Endothelial cell of umbilical vein (primary cell): ENCODE measurements around the gene LDLRAD4. TPM values are rescaled to one million over a fixed set of nuclear protein-coding genes. Genes with fewer than 3 reads are reported as not detected.
"Not testable (repeated sequence)": the region's sequence is repeated elsewhere in the genome, so short reads cannot be mapped to it uniquely, and the experiment has no call there.

Source experiments
- BruUV-seq: library from RNA; stranded (reverse); fragments of 400-500 nt; replicated peaks from 2 replicates; lab custom pipeline; 2021; lab: Mats Ljungman, UMichigan
- CTCF ChIA-PET: fragments of 300-600, 350-600 bp; sonication (Branson Sonifier 250); formaldehyde crosslinking; loops from one replicate; lab custom pipeline; 2021; ENCODE audit warnings: antibody characterized with exemption, inconsistent platforms; lab: Charles Lee
- POLR2A ChIA-PET: fragments of 300-600, 350-600 bp; sonication (Branson Sonifier 250); formaldehyde crosslinking; loops from one replicate; lab custom pipeline; 2021; ENCODE audit warnings: antibody characterized with exemption, inconsistent platforms; lab: Charles Lee
- DNase-seq: peaks from one replicate; pipeline ENCODE4 v3.0.0-alpha.2; 2011; ENCODE audit warnings: low read depth, low spot score
- FAIRE-seq: peaks from 2 replicates; lab custom pipeline; 2011; peaks lifted over from hg19 to GRCh38; lab: Jason Lieb, UNC
- H2AFZ ChIP-seq: 2 replicates; pipeline ENCODE4 v1.6.0; 2012; ENCODE audit warnings: low read depth, low read length, control low read depth, inconsistent platforms
- H3K27ac ChIP-seq: 2 replicates; pipeline ENCODE4 v1.5.1; 2011; ENCODE audit warnings: low read depth, mild to moderate bottlenecking, control low read depth, low read length, moderate library complexity; ENCODE audit not compliant: insufficient read depth
- H3K27me3 ChIP-seq, 2 experiments: 2 replicates each; pipeline versions ENCODE4 v1.6.0 to v1.6.1; 2011; ENCODE audit warnings: low read length in 2 of 2, mixed read lengths in 1 of 2; ENCODE audit not compliant: control insufficient read depth in 2 of 2, insufficient read depth in 2 of 2
- H3K36me3 ChIP-seq, 2 experiments: 2 replicates in 1 of 2; 3 replicates in 1 of 2; pipeline ENCODE4 v1.5.1; 2011; ENCODE audit warnings: low read length in 2 of 2, mild to moderate bottlenecking in 1 of 2, moderate library complexity in 1 of 2; ENCODE audit not compliant: control insufficient read depth in 2 of 2, insufficient read depth in 2 of 2; ENCODE audit errors: extremely low read depth in 1 of 2
- H3K4me1 ChIP-seq: 3 replicates; pipeline ENCODE4 v1.5.1; 2011; ENCODE audit warnings: mild to moderate bottlenecking, low read length; ENCODE audit not compliant: control insufficient read depth, insufficient read depth; ENCODE audit errors: extremely low read depth
- H3K4me2 ChIP-seq: 2 replicates; pipeline ENCODE4 v1.6.1; 2011; ENCODE audit warnings: low read length, control low read depth, mixed read lengths; ENCODE audit not compliant: insufficient read depth
- H3K4me3 ChIP-seq, 3 experiments: fragments of 200-600 bp in 1 of 3; sonication (generic), shearing (Covaris generic) in 1 of 3; replicated peaks in 1 of 3; 2 replicates each; pipeline ENCODE4 v1.5.1; 2011 to 2016; ENCODE audit warnings: control low read depth in 3 of 3, low read length in 3 of 3, mild to moderate bottlenecking in 2 of 3, inconsistent platforms in 1 of 3, low read depth in 1 of 3, moderate library complexity in 1 of 3; ENCODE audit not compliant: insufficient read depth in 1 of 3
- H3K79me2 ChIP-seq: 2 replicates; pipeline ENCODE4 v1.6.0; 2012; ENCODE audit warnings: low read length, inconsistent platforms; ENCODE audit not compliant: control insufficient read depth, insufficient read depth
- H3K9ac ChIP-seq: replicated peaks from 2 replicates; pipeline ENCODE3; 2011; ENCODE audit warnings: low read length, control low read depth; ENCODE audit not compliant: insufficient read depth; ENCODE audit errors: extremely low read depth
- H3K9me1 ChIP-seq: replicated peaks from 3 replicates; pipeline ENCODE4 v1.6.0; 2011; ENCODE audit warnings: mild to moderate bottlenecking, low read length; ENCODE audit not compliant: control insufficient read depth, insufficient read depth; ENCODE audit errors: extremely low read depth
- H3K9me3 ChIP-seq: replicated peaks from 2 replicates; pipeline ENCODE4 v1.5.1; 2012; ENCODE audit warnings: low read length, inconsistent platforms; ENCODE audit not compliant: control insufficient read depth, insufficient read depth
- H4K20me1 ChIP-seq: replicated peaks from 2 replicates; pipeline ENCODE3; 2011; ENCODE audit warnings: mild to moderate bottlenecking, low read length; ENCODE audit not compliant: control insufficient read depth, insufficient read depth; ENCODE audit errors: extremely low read depth
- CTCF ChIP-seq, 2 donors: IDR thresholded peaks; 1 replicate in 1 of 2; 2 replicates in 1 of 2; pipeline ENCODE4 v1.5.1; 2011; ENCODE audit warnings: low read length in 2 of 2, mild to moderate bottlenecking in 2 of 2, moderate library complexity in 2 of 2, control low read depth in 1 of 2, inconsistent platforms in 1 of 2, low read depth in 1 of 2; ENCODE audit not compliant: insufficient read depth in 1 of 2; ENCODE audit errors: extremely low read depth in 1 of 2
- EZH2 ChIP-seq: IDR thresholded peaks from 2 replicates; pipeline ENCODE4 v1.6.1; 2012; ENCODE audit warnings: borderline replicate concordance, low read depth, mild to moderate bottlenecking, moderate library complexity, low read length, inconsistent platforms; ENCODE audit not compliant: severe bottlenecking
- FOS ChIP-seq: IDR thresholded peaks from 2 replicates; pipeline ENCODE4 v1.6.1; 2011; ENCODE audit warnings: mild to moderate bottlenecking, low read length, moderate library complexity, borderline replicate concordance; ENCODE audit not compliant: insufficient read depth
- GATA2 ChIP-seq: IDR thresholded peaks from 2 replicates; pipeline ENCODE4 v1.7.0; 2011; ENCODE audit warnings: low read depth, mild to moderate bottlenecking, moderate library complexity, mixed read lengths, low read length; ENCODE audit not compliant: insufficient read length, insufficient read depth
- JUN ChIP-seq: IDR thresholded peaks from 2 replicates; pipeline ENCODE4 v1.6.1; 2011; ENCODE audit warnings: borderline replicate concordance, low read depth; ENCODE audit not compliant: insufficient read length, insufficient read depth
- MAX ChIP-seq: IDR thresholded peaks from 2 replicates; pipeline ENCODE4 v1.6.1; 2011; ENCODE audit not compliant: insufficient read depth, insufficient read length
- MYC ChIP-seq: IDR thresholded peaks from one replicate; pipeline ENCODE4 v1.6.1; 2011; ENCODE audit warnings: mild to moderate bottlenecking, low read depth, low read length
- POLR2A ChIP-seq: IDR thresholded peaks from 2 replicates; pipeline ENCODE4 v1.6.1; 2012; ENCODE audit warnings: low read depth, mild to moderate bottlenecking, control low read depth, low read length
- POLR2AphosphoS5 ChIP-seq: IDR thresholded peaks from 2 replicates; pipeline ENCODE4 v1.6.1; 2012; ENCODE audit warnings: low read depth, mild to moderate bottlenecking, control low read depth, low read length, moderate library complexity; ENCODE audit not compliant: insufficient read depth
- dilution Hi-C: fragments of 300-500 bp; cut with MboI; formaldehyde crosslinking; loops from one replicate; pipeline ENCODE4 v1.15.0; 2019; ENCODE audit warnings: low sequenced_read_pairs; ENCODE audit not compliant: extremely low pct_ligation_motif_present
- intact Hi-C: fragments of 100-400 bp; cut with micrococcal nuclease; formaldehyde crosslinking; loops from one replicate; pipeline ENCODE4 v1.10.0; 2022
- polyA plus RNA-seq, 4 experiments: library from polyadenylated mRNA; depleted of rRNA in 3 of 4; stranded (reverse) in 3 of 4; unstranded in 1 of 4; fragments of >200 nt; gene quantifications; 2 replicates each; pipeline versions ENCODE4 v1.2.1 to v1.2.3, GENCODE V29; 2011 to 2012; ENCODE audit warnings: missing spikeins in 1 of 4
- total RNA-seq: library from RNA; stranded (reverse); gene quantifications from 2 replicates; pipeline ENCODE4 v1.2.3, GENCODE V29; 2021

LDLRAD4 gene
- total and polyA plus RNA-seq, 2 donors (not counting 3 experiments of a cell fraction or from before 2014, with no cell fraction given): 5.2 to 6.5 TPM

- no TSS peak for BruUV-seq
- H3K9me1 ChIP-seq: no peaks in the 10 kb centered on the region
- H3K4me1 ChIP-seq: no peaks in the 10 kb centered on the region
- H3K9ac ChIP-seq: no peak overlapping the region
- DNase-seq (peak; percentile 12), FAIRE-seq (no peak)
- POLR2A ChIA-PET: no interaction called here
- no peak overlapping the region for H3K4me3 ChIP-seq
- intact Hi-C loops: no loop called here
- no peaks in the 10 kb centered on the region for H3K9me3 ChIP-seq
- H3K79me2 ChIP-seq: peaks cover 28% of the 10 kb centered on the region
- no peaks in the 10 kb centered on the region for H3K36me3 ChIP-seq
- dilution Hi-C loops: no loop called here
- H2AFZ ChIP-seq: no peak overlapping the region
- CTCF ChIA-PET: no interaction called here
- H4K20me1 ChIP-seq: no peaks in the 10 kb centered on the region
- no peak overlapping the region for H3K4me2 ChIP-seq
- TF ChIP-seq GATA2: no peak
- no peak for TF ChIP-seq FOS
- TF ChIP-seq MAX: no peak
- no peak for TF ChIP-seq EZH2
- no peak for TF ChIP-seq JUN
- no peak for TF ChIP-seq MYC
- no peak for TF ChIP-seq POLR2A
- no peak for TF ChIP-seq CTCF (IDR thresholded peaks at IDR 0.05; ENCODE audit: extremely low read depth in 1 of 2, insufficient read depth in 1 of 2, low read depth in 1 of 2, low read length in 2 of 2)
- TF ChIP-seq POLR2AphosphoS5: no peak
- H3K27me3 ChIP-seq: no peaks in the 10 kb centered on the region
- no peak overlapping the region for H3K27ac ChIP-seq
Observed at GRCh38 chr18:13688191-13689136, 469.9 kb downstream of the LDLRAD4 start.

- CTCF ChIA-PET, intact Hi-C loops, H3K9ac ChIP-seq, H3K4me3 ChIP-seq, H4K20me1 ChIP-seq, H3K9me3 ChIP-seq, H3K36me3 ChIP-seq, BruUV-seq, DNase-seq, H3K4me1 ChIP-seq, dilution Hi-C loops, H3K27me3 ChIP-seq, FAIRE-seq, H2AFZ ChIP-seq, H3K4me2 ChIP-seq, POLR2A ChIA-PET, H3K27ac ChIP-seq, H3K9me1 ChIP-seq: not testable (repeated sequence)
- H3K79me2 ChIP-seq: peaks cover 26% of the 10 kb centered on the region
Observed at GRCh38 chr18:13690060-13690459, 471.5 kb downstream of the LDLRAD4 start.
